ENCODE data around the gene PCK2. TPM values are rescaled to one million over a fixed set of nuclear protein-coding genes. Genes with fewer than 3 reads are reported as not detected.
A peak's percentile ranks its signal among the peaks of the same experiment; 100 is the strongest.

The PCK2 gene
- total and polyA plus RNA-seq, 4 donors, result 39.8 to 250 (median 221) TPM

- 88% methylated on average over 14 of the region's 14 CpGs for WGBS
These were observed 31.7 kb upstream of the PCK2 start for GRCh38 chr14:24062216-24062980.

More at GRCh38 chr14:24062216-24062980, 31.7 kb upstream of the PCK2 start:
- TF ChIP-seq RAD21 (IDR thresholded peaks at IDR 0.05), result no peak
- TF ChIP-seq ATF3 (IDR thresholded peaks at IDR 0.05), result no peak
- no peak for TF ChIP-seq GABPA (IDR thresholded peaks at IDR 0.05 in 1 of 2, conservative IDR thresholded peaks at IDR 0.05 in 1 of 2)
- TF ChIP-seq CTCF (IDR thresholded peaks at IDR 0.05; ENCODE audit: low read depth, low read length, missing input control), result no peak
- no peak for TF ChIP-seq RXRA (IDR thresholded peaks at IDR 0.05)
- no peak for TF ChIP-seq TAF1 (conservative IDR thresholded peaks at IDR 0.05)
- no peak for TF ChIP-seq HNF4G (IDR thresholded peaks at IDR 0.05)
- no peak for TF ChIP-seq FOXA2 (IDR thresholded peaks at IDR 0.05)
- TF ChIP-seq MAX (IDR thresholded peaks at IDR 0.05), result no peak
- TF ChIP-seq NR2F2 (IDR thresholded peaks at IDR 0.05), result no peak
- TF ChIP-seq JUND (IDR thresholded peaks at IDR 0.05), result no peak
- TF ChIP-seq REST (IDR thresholded peaks at IDR 0.05), result no peak
- no peak for TF ChIP-seq HNF4A (conservative IDR thresholded peaks at IDR 0.05)
- no peak for TF ChIP-seq EGR1 (IDR thresholded peaks at IDR 0.05; ENCODE audit: low read depth in 2 of 2)
- no peak for TF ChIP-seq FOXA1 (IDR thresholded peaks at IDR 0.05)
- TF ChIP-seq ZBTB33 (IDR thresholded peaks at IDR 0.05), result no peak
- TF ChIP-seq YY1 (IDR thresholded peaks at IDR 0.05), result no peak
- TF ChIP-seq SP1 (IDR thresholded peaks at IDR 0.05), result no peak
- no peak overlapping the region for H3K9ac ChIP-seq (ENCODE audit: low read depth in 1 of 2, low read length in 2 of 2)
- H3K4me1 ChIP-seq (ENCODE audit: control insufficient read depth in 4 of 4, insufficient read depth in 4 of 4, low read length in 3 of 4), result peaks cover 34 to 83% (median 66%) of the 10 kb centered on the region in 4 donors
- H3K36me3 ChIP-seq (ENCODE audit: control insufficient read depth in 4 of 4, insufficient read depth in 3 of 4, low read depth in 1 of 4, low read length in 3 of 4), result no peaks in the 10 kb centered on the region
- no peak overlapping the region for H3K4me3 ChIP-seq (ENCODE audit: low read depth in 1 of 3, low read length in 3 of 3)
- peak overlapping the region; percentile 44 to 71 for H3K27ac ChIP-seq (ENCODE audit: low read depth in 1 of 2, low read length in 2 of 2)
- H3K27me3 ChIP-seq (ENCODE audit: control insufficient read depth in 4 of 4, insufficient read depth in 4 of 4, low read length in 3 of 4), result no peaks in the 10 kb centered on the region
- H3K9me3 ChIP-seq (ENCODE audit: control insufficient read depth in 4 of 4, low read length in 3 of 4), result no peaks in the 10 kb centered on the region
- no peak for DNase-seq (ENCODE audit: low spot score)

Data from liver (tissue), 9 donors.